ENCODE data around the gene PROSER3.

The PROSER3 gene

DNA sequence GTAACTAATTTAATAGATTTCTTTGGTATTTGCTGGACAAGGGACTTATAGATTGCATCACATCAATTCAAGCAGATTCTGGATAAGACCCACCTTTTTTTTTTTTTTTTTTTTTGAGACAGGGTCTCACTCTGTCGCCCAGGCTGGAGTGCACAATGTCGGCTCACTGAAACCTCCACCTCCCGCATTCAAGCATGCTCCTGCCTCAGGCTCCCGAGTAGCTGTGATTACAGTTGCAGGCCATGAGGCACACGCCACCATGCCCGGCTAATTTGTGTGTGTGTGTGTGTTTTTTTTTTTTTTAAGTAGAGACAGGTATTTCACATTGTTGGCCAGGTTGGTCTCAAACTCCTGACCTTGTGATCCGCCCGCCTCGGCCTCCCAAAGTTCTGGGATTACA is 58.9 kb downstream of the PROSER3 start:
- DNase-seq (ENCODE audit: low read depth, low spot score) = no peak

DNA sequence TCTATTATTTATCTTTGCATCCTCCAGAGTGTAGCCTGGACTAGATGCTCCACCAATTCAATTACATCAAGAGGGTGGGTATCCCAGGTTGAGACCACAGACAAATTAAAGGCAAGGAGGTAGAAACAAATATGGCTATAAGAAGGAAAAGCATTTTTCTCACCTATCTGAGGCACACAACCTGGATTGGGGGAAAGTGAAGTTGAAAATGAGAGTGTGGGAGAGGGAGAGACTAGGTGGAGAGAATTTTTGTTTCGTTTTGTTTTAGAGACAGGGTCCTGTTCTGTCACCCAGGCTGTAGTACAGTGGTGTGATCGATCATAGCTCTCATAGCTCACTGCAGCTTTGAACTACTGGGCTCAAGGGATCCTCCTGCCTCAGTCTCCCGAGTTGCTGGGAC is 60.5 kb downstream of the PROSER3 start:
- no peak for DNase-seq (ENCODE audit: low read depth, low spot score)

All from iPS DF 19.7 (cell line).